ENCODE results near the gene NUP133.

- no peak for TF ChIP-seq CTCF (IDR thresholded peaks at IDR 0.05)
- no peak for TF ChIP-seq POLR2A (IDR thresholded peaks at IDR 0.05)
- TF ChIP-seq EP300 (IDR thresholded peaks at IDR 0.05), result no peak
- TF ChIP-seq POLR2AphosphoS5 (IDR thresholded peaks at IDR 0.05), result no peak
These were observed 41.3 kb downstream of the NUP133 start for GRCh38 chr1:229466887-229467286.
